22Rv1 (cell line): Measurements from ENCODE around the gene PCCA.

Experiments
- ZFX ChIP-seq: fragments of 450-650 bp; IDR thresholded peaks from 2 replicates; pipeline ENCODE4 v1.6.1; 2017; ENCODE audit warnings: antibody characterized with exemption, borderline replicate concordance
- TF ChIP-seq, protein P1 (sequence below): fragments of 450-650 bp; IDR thresholded peaks from 2 replicates; pipeline ENCODE4 v1.5.1; 2017; ENCODE audit warnings: mild to moderate bottlenecking

DNA sequence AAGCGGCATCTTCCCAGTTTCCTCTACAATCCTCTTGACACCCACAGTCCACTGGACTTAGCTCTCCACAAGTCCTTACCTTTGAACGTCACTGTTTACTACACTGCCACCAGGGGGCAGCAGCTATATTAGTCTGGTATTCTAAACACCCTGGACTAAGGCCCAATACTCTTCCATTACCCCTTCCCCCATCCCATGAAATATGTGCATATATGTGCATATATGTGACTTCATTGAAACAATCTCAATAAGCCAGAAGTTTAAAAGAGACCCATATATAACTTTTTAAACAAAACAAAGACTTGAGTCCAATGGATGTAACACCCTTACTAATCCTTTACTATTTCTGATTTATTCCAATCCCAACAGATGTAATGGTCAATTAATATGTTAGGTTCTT is 484.2 kb downstream of the PCCA start:
- TF ChIP-seq, protein P1, sequence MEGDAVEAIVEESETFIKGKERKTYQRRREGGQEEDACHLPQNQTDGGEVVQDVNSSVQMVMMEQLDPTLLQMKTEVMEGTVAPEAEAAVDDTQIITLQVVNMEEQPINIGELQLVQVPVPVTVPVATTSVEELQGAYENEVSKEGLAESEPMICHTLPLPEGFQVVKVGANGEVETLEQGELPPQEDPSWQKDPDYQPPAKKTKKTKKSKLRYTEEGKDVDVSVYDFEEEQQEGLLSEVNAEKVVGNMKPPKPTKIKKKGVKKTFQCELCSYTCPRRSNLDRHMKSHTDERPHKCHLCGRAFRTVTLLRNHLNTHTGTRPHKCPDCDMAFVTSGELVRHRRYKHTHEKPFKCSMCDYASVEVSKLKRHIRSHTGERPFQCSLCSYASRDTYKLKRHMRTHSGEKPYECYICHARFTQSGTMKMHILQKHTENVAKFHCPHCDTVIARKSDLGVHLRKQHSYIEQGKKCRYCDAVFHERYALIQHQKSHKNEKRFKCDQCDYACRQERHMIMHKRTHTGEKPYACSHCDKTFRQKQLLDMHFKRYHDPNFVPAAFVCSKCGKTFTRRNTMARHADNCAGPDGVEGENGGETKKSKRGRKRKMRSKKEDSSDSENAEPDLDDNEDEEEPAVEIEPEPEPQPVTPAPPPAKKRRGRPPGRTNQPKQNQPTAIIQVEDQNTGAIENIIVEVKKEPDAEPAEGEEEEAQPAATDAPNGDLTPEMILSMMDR = peak; percentile 91
- TF ChIP-seq ZFX = no peak
